ENCODE data around the gene MTHFD1. TPM values are rescaled to one million over a fixed set of nuclear protein-coding genes. Genes with fewer than 3 reads are reported as not detected.

Gene MTHFD1
- total RNA-seq, 1 donor from 2014 or later: 172 TPM

Other genes starting within 250 kb of the MTHFD1 start
- 0.05 and 0.25 TPM in 2 replicates for gene ESR2, start 94.0 kb upstream of the MTHFD1 start, total RNA-seq
- gene AKAP5, start 77.1 kb downstream of the MTHFD1 start, total RNA-seq: 1.8 TPM in 2 replicates
- 28.2 and 28.3 TPM in 2 replicates for gene ZBTB25, start 115.5 kb downstream of the MTHFD1 start, total RNA-seq
- gene ZBTB1, start 116.4 kb downstream of the MTHFD1 start, total RNA-seq: 77.6 and 78.4 TPM in 2 replicates
- 3.7 and 4.7 TPM in 2 replicates for gene HSPA2, start 152.4 kb downstream of the MTHFD1 start, total RNA-seq
- gene PPP1R36, start 161.6 kb downstream of the MTHFD1 start, total RNA-seq: 0.20 TPM in 1 of 2 replicates, not detected in the other

All from T-helper 1 cell treated with Interleukin-12 subunit alpha and Interleukin-12 subunit beta and Interleukin-4 antibody, amounts not matched to agents 30 ng/mL and 1 ng/mL, for 36 hours (primary cell).